HG03280 (cell line): Measurements from ENCODE around the gene PLD1.
"Not testable (repeated sequence)": the region's sequence is repeated elsewhere in the genome, so short reads cannot be mapped to it uniquely, and the experiment has no call there.

Experiments used
- ATAC-seq: cut with Tn5 transposase; IDR thresholded peaks from one replicate; pipeline ENCODE4 v1.9.1; 2021; ENCODE audit warnings: mild to moderate bottlenecking, moderate library complexity; ENCODE audit not compliant: unreplicated experiment

PLD1 gene, protein sequence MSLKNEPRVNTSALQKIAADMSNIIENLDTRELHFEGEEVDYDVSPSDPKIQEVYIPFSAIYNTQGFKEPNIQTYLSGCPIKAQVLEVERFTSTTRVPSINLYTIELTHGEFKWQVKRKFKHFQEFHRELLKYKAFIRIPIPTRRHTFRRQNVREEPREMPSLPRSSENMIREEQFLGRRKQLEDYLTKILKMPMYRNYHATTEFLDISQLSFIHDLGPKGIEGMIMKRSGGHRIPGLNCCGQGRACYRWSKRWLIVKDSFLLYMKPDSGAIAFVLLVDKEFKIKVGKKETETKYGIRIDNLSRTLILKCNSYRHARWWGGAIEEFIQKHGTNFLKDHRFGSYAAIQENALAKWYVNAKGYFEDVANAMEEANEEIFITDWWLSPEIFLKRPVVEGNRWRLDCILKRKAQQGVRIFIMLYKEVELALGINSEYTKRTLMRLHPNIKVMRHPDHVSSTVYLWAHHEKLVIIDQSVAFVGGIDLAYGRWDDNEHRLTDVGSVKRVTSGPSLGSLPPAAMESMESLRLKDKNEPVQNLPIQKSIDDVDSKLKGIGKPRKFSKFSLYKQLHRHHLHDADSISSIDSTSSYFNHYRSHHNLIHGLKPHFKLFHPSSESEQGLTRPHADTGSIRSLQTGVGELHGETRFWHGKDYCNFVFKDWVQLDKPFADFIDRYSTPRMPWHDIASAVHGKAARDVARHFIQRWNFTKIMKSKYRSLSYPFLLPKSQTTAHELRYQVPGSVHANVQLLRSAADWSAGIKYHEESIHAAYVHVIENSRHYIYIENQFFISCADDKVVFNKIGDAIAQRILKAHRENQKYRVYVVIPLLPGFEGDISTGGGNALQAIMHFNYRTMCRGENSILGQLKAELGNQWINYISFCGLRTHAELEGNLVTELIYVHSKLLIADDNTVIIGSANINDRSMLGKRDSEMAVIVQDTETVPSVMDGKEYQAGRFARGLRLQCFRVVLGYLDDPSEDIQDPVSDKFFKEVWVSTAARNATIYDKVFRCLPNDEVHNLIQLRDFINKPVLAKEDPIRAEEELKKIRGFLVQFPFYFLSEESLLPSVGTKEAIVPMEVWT

GRCh38 chr3:171809861-171810628, at the start of gene PLD1:
Gene PLD1 (minus strand): TSS chr3:171810483. CDS start chr3:171738051, 72,432 bp downstream.
- peak; percentile 57 for ATAC-seq

DNA sequence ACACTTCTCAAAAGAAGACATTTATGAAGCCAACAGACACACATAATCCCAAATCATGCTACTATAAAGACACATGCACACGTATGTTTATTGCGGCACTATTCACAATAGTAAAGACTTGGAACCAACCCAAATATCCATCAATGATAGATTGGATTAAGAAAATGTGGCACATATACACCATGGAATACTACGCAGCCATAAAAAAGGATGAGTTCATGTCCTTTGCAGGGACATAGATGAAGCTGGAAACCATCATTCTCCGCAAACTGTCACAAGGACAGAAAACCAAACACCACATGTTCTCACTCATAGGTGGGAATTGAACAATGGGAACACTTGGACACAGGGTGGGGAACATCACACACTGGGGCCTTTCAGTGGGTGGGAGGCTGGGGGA, 48.5 kb upstream of the PLD1 start:
- ATAC-seq: not testable (repeated sequence)

DNA sequence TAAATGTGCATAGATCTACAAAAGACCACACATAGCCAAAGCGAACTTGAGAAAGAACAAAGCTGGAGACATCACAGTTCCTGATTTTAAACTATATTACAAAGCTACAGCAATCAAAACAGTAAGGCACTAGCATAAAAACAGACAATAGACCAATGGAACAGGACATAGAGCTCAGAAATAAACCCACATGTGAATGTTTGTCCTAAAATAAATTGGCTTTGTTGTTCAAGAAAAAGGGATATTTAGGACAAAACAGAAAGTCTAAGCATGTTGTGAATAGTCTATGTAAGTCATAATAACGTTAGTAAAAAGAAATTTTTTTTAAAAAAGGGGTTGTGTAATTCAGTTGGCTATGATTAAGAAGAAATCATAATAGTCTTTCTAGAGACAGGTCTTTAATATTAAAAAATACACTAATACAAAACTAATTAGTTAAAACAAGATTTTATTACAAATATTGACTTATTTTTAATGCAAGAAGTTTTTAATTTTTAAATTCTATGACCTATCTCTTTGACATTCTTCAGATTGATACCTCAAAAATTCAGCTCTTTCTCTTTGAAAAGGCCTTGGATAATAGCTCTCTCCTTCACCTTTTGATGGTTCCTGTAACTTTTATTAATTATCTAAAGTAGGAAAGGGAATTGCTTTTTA, 44.5 kb upstream of the PLD1 start:
- no peak for ATAC-seq

GRCh38 chr3:171851660-171852058, 41.4 kb upstream of the PLD1 start:
- no peak for ATAC-seq

GRCh38 chr3:171850960-171851659, 40.8 kb upstream of the PLD1 start:
- ATAC-seq: no peak

- no peak for ATAC-seq
These were observed 40.2 kb upstream of the PLD1 start for GRCh38 chr3:171850320-171850959.

- no peak for ATAC-seq
These were observed 39.5 kb upstream of the PLD1 start for GRCh38 chr3:171849617-171850319.

GRCh38 chr3:171847595-171848259, 37.4 kb upstream of the PLD1 start:
- no peak for ATAC-seq

DNA sequence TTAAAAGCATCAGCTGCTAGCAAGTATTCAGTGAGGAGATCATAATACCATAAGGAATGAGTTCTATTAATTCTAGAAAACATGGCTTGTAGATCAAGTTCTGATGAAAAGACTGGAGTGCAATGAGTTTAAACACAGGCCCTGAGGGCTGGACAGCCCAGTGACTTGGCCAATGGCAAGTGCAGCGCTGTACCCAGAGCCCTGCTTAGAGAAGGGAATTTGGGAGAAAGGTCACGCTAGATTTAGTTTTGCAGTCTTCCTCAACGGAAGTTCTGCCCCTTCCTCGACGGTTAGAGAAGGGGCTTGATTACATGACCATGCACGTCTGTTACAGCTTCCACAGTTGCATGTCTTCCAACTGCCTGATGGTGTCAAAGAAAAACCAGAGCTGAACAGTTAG, 36.9 kb upstream of the PLD1 start:
- no peak for ATAC-seq

- peak; percentile 88 for ATAC-seq
These were observed 36.3 kb upstream of the PLD1 start for GRCh38 chr3:171846597-171846996.

- no peak for ATAC-seq
These were observed 35.4 kb upstream of the PLD1 start for GRCh38 chr3:171845481-171846284.

DNA sequence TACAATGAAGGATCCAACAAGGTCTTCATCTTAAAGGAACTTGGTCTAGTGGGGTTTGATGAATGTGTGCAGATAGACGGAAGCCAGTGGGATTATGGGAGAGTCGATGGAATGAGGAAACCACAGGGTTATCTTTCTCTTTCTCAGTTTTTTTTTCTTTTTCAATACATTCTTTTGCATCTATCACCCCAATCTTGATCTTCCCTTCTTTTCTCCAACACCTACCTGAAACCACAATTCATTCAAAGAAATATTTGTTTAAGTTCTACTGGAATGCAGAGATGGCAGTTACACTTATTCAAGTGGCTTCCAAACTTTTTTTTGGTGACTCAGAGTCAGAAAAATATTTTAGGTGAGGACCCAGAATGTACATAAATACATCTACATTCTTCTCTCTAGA, 34.6 kb upstream of the PLD1 start:
- ATAC-seq: no peak

DNA sequence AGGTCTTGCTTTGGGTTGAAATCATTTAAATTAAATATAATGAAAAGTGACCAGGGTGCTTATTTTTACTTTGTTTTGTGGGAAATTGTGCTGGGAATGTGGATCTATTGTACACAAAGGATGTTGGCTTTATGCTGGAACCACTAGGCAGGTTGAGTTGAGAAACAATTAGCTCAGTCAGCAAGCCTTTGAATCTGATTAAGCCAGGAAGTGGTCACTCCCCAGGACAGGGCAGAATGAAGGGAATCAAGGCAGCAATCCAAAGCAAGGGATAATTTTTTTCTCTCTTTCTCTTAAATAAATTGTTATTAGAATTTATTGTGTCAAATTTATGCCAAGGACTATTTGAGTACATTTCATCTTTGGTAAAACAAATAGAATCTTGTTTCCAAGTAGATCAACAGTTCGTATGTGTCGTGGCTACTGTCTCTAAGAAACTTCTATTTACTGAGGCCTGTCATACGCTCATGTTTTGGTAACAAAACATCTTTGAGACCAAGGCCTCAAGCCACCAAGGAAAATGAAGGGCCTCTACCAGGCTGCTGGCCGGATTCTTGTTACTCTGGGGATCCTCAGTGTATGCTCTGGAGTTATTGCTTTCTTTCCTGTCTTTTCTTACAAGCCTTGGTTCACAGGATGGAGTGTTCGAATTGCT, 32.7 kb upstream of the PLD1 start, which contains the start of gene TMEM212:
TMEM212 (plus strand) TSS at position 486 of the 655 bp plus-strand sequence; CDS start at position 521, 35 bp downstream.
- ATAC-seq: no peak

- ATAC-seq: no peak
These were observed 31.3 kb upstream of the PLD1 start for GRCh38 chr3:171841620-171842000.

DNA sequence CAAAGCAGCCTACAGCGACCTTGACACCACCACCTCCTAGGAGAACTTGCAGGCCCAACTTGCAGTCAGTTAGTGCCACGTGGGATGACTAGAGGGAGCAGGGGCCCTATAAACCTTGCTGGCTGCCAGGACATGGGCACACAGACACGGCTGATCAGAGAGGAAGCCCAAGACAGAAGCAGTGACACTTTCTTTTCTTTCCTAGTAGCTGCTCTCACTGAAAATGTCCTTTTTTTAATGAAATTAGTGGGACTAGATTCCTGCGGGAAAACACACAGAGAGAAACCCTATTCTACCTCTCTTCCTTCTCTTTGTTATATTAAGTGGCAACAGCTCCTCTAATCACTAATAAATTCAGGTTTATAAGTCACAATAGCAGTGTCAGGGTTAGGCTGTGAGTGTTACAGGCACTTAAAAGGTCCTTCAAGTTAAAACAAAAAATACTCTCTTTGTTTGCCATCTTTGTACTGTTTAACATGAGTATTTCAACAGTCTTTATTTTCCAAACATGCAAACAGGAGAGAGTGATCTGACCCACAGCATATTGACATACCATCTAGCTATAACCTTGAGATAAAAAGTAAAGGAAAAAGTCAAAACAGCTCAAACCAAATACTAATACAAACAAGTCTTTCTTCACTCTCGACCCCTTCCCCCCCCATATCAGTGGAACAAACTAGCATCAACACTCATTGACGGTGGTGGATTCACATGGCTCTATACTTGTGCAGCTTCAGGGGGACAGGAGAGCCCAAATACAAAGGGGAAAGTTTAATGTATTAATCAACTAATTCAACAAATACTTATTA, 30.7 kb upstream of the PLD1 start:
- no peak for ATAC-seq

GRCh38 chr3:171840445-171840810, 30.1 kb upstream of the PLD1 start:
- no peak for ATAC-seq
